ENCODE results near the gene SH3GL2.
"Not testable (repeated sequence)": the region's sequence is repeated elsewhere in the genome, so short reads cannot be mapped to it uniquely, and the experiment has no call there.

Gene SH3GL2

GRCh38 chr9:17751486-17751885, 172.6 kb downstream of the SH3GL2 start:
- no peak for DNase-seq (ENCODE audit: low read depth in 2 of 2)

DNA sequence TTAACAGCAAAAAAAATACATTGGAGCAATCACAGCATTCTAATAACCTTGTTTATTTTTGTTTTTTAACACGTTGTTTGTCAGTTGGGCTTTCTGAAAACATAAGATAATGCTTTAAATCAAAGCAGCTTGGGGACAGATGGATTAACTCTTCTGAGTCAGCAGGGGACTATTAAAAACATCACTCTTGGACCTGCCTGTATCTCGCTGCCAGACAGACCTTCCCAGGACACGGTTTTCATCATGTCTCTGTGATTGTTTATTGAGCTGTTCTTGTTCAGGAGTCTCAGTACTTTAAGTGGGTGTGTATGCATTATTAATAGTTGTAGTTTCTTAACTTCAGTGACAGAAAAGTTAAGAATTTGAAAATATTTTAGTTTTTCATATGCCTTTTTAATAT, 173.2 kb downstream of the SH3GL2 start:
- DNase-seq (ENCODE audit: low read depth in 2 of 2): no peak

GRCh38 chr9:17757816-17758215, 178.9 kb downstream of the SH3GL2 start:
- no peak for DNase-seq (ENCODE audit: low read depth in 2 of 2)

- DNase-seq (ENCODE audit: low read depth in 2 of 2): no peak
Observed at GRCh38 chr9:17760250-17760649, 181.4 kb downstream of the SH3GL2 start.

DNA sequence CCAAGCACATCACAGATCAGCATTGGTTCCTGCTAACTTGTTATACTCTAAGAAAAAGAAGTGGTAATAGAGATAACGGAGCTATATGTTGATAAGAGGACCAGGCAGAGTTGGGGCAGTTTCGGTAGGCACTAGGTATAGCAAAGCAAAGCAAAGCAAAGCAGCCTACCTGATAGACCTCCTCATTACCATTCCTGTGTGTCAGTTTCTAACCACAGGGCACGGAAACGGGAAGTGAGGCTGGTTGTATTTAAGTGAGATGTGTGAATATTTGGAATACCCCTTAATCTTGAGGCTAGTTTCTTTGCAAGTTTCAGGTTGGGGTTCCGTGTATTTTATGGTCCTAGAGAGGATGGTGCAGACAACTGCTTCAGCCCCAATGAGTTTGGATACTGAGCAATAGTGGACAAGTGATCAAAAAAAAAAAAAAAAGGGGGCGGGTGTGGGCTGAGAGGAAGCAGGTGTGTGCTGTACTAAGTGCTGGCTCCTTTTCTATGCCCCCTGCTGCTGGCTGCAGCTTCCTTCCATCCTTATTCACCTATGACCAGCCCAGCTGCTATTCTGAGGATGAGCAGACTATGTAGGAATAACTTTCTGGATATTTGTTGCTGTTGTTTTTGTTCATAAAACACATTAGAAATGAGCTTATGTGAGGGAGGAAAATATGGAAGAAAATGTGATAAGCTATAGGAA, 183.3 kb downstream of the SH3GL2 start:
- DNase-seq (ENCODE audit: low read depth in 2 of 2): no peak

- no peak for DNase-seq (ENCODE audit: low read depth in 2 of 2)
Observed at GRCh38 chr9:17764306-17764705, 185.4 kb downstream of the SH3GL2 start.

DNA sequence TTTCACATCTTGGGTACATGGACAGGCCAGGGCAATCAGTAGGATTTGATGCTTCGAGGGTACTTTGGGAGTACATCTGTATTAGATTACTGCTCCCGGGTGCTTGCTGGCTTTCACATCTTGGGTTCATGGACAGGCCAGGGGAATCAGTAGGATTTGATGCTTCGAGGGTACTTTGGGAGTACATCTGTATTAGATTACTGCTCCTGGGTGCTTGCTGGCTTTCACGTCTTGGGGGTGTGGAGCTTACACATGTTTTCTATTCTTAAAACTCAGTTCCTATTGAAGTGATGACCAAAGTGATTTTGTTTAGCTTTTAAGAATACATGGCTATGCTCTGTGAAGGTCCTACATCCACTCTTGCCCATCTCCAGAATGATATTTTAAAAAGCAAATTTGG, 186.3 kb downstream of the SH3GL2 start:
- not testable (repeated sequence) for DNase-seq (ENCODE audit: low read depth in 2 of 2)

GRCh38 chr9:17772223-17772622, 193.4 kb downstream of the SH3GL2 start:
- no peak for DNase-seq (ENCODE audit: low read depth in 2 of 2)

DNA sequence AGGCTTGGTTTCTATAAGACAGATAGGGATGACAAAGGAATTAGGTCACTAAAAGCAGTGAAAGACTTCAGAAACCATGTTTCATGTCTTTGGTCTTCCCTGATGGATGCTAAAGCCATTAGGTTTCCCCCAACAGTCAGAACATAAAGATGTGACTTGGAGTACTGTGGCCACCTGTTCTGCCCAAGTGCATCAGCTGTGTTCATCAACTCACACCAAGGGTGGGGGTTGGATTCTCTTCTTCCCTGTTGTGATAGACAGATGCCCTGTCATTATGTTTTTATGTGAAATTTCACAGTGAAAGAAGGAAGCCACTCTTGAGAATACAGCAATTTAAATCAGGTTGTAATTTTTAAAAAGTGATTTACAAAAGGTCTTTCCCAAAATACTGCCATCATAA, 196.8 kb downstream of the SH3GL2 start:
- DNase-seq (ENCODE audit: low read depth in 2 of 2): no peak

DNA sequence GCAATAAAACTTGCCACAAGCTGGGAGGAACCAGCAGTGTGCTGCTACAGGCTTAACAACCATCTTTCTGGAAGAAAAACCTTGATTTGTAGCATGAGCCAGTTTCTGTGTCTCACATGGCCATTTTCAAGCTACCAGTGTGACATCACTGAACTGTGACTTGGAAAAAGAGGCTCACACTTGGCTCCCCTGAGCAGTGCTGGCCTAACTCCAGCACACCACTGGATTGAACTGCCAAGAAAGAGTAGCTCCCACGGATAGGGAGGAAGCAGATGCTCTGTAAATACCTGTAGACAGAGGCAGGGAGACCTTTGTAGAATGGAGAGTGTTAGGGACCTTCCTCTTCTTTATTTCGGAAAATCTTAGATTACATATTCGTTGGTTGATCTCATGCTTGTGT, 197.9 kb downstream of the SH3GL2 start:
- no peak for DNase-seq (ENCODE audit: low read depth in 2 of 2)

- DNase-seq (ENCODE audit: low read depth in 2 of 2): no peak
Observed at GRCh38 chr9:17777465-17777864, 198.6 kb downstream of the SH3GL2 start.

GRCh38 chr9:17782430-17783149, 203.7 kb downstream of the SH3GL2 start:
- DNase-seq (ENCODE audit: low read depth in 2 of 2): no peak

GRCh38 chr9:17783227-17783626, 204.4 kb downstream of the SH3GL2 start:
- no peak for DNase-seq (ENCODE audit: low read depth in 2 of 2)

DNA sequence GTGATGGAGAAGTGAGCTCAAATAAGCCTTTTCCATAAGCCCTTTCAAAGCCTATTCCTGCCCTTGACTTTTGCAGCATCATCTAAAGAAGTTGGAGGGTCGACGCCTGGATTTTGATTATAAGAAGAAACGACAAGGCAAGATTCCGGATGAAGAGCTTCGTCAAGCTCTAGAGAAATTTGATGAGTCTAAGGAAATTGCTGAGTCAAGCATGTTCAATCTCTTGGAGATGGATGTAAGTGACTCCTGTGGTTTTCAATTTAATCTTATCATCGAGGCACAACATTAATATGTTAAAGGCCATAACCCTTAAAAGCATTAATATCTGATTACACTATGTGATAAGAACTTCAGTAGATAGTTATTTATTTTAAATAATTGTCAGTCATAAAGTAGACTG, 210.4 kb downstream of the SH3GL2 start:
- DNase-seq (ENCODE audit: low read depth in 2 of 2): no peak

GRCh38 chr9:17793713-17794622, 215.1 kb downstream of the SH3GL2 start:
- DNase-seq (ENCODE audit: low read depth in 2 of 2): no peak

DNA sequence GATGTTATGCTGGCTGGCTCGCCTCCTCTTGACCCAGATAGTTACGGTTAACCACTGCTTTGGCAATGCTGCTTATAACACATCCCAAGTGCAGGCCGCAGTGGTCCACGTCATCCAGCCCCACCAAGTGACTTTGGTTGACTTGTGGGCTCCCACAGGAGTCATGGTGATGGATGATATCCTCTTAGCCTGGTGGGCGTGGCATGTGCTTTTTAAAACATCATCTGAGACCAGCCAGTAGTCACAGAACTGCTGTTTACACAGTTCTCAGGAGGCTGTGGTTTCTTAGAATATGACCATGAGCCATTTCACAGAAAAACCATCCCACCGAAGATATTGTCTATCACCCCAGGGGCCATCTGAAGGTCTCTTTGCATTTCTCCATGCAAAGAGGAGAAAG, 216.9 kb downstream of the SH3GL2 start:
- no peak for DNase-seq (ENCODE audit: low read depth in 2 of 2)

GRCh38 chr9:17799369-17799768, 220.5 kb downstream of the SH3GL2 start:
- no peak for DNase-seq (ENCODE audit: low read depth in 2 of 2)

GRCh38 chr9:17800418-17800817, 221.6 kb downstream of the SH3GL2 start:
- DNase-seq (ENCODE audit: low read depth in 2 of 2): no peak

GRCh38 chr9:17802249-17802857, 223.5 kb downstream of the SH3GL2 start:
- DNase-seq (ENCODE audit: low read depth in 2 of 2): no peak

DNA sequence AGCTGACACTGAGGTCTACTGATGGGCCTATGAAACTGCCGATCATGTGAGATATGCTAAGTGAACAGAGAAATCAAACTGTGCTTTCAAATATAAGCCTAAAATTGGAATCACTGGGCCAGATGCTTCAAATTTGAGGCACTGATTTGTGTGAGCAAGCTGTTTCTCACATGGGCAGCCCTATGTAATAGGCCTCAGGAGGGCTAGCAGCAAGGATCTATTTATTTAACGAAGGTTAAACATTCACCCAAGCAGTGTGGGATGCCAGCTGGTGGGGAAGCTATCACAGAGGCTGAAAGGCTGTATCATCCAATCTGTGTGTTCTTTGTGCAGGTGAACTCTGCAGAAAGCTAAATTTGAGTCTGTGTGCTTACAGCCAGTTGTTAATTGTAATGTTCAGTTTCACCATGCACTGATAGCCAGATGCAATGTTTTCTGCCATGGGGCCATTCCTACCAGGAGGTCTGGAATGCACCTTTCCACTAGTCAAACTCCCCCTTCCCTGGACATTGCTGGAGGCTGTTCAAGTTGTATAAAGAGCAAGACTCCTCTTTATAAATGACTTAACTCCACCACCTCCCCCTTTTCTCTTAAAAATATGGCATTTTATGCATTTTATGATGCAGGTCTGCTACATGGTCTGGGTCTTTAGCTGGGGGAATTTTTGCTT, 228.9 kb downstream of the SH3GL2 start:
- no peak for DNase-seq (ENCODE audit: low read depth in 2 of 2)

DNA sequence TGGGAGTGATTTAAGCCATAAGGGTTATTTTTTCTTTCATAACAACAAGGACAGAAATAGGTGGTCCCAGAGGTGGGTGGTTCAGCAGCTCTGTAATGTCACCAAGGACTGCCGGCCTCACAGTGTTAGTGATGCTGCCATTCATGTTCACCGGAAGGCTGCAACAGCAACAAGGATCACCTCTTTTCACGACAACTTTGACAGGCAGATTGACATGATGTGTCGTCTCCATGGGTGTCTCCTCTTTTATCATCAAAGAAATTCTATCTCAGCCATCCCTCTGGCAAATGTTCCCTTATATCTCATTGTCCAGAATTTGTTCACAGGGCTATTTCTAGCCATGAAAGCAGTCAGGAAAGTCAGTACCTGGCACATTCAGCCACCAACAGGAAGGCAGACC, 231.5 kb downstream of the SH3GL2 start:
- no peak for DNase-seq (ENCODE audit: low read depth in 2 of 2)
